ENCODE data around the gene GNAQ.
A peak's percentile ranks its signal among the peaks of the same experiment; 100 is the strongest.
"Not testable (repeated sequence)": the region's sequence is repeated elsewhere in the genome, so short reads cannot be mapped to it uniquely, and the experiment has no call there.

The GNAQ gene

DNA sequence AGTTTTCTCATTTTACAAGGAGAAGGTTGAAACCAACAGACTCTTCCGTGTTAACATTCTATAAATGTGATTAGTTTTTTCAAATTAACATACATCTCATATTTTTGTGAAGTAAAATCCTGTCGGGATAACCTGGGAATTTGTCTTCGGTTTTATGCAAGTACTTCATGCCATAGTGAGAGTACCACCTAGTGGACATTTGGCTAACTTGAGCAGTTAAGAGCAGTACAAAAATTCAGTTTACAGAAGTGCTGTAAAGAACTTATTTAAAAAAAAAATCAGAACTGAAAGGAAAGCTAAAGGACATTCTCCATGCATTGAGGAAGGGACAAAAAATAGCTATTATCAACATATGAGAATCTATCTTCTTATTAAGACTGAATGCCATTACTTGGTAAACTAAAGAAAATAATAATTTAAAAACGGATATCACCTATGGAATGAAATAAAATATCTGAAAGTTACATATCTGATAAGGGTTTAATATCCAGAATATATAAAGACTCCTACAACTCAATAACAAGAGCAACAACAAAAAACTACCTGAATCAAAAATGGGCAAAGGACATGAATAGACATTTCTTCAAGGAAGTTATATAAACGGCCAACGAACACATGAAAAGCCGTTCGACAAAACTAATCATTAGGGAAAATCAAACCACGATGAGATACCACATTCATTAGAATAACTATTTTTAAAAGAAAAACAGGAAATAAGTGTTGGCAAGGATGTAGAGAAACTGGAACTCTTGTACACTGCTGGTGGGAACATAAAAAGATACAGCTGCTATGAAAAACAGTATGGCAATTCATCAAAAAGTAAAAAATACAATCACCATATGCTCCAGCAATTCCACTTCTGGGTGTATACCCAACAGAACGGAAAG lies 266.5 kb downstream of the GNAQ start:
- no peak for DNase-seq

DNA sequence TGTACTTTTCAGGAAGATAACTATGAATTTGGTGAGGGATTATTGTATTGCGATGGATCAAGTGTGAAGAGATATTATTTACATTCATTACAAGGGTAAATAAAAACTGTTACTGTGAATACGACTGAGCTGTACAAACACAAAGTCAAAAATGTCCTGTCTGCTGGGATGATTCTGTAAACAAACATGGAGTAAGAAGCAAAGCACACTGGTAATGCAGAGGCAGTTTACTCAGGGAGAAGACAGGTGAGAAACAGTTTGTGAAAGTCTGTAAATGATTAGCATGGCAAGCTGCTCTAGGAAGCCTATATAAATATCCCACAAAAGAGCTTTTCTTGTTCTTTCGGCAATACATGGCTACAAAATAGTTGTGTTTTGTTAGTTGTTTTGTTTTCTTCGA lies 268.0 kb downstream of the GNAQ start:
- DNase-seq: no peak

DNA sequence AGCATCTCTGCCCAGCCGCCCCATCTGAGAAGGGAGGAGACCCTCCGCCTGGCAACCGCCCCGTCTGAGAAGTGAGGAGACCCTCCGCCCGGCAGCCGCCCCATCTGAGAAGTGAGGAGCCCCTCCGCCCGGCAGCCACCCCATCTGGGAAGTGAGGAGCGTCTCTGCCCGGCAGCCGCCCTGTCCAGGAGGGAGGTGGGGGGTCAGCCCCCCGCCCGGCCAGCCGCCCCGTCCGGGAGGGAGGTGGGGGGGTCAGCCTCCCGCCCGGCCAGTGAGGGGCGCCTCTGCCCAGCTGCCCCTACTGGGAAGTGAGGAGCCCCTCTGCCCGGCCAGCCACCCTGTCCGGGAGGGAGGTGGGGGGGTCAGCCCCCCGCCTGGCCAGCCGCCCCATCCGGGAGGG lies 270.7 kb downstream of the GNAQ start:
- DNase-seq: not testable (repeated sequence)

DNA sequence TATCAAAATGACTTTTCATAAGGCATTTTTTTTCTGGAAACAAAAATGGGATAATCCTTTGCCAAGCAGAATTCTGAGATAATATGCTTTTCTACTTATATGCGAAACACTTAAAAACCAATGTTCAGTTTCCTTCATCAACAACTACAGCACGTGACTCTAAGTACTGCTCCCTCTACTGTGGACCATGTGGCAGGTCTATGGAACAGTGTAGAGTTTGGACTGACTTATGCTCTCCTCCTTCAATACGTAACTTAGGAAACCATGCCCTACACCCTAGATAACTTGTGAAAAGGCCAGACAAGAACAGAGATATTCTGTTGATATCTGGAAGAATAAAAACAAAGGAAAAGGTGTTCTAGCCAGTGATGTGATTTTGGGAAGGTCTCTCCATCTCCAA lies 272.2 kb downstream of the GNAQ start:
- no peak for DNase-seq

DNA sequence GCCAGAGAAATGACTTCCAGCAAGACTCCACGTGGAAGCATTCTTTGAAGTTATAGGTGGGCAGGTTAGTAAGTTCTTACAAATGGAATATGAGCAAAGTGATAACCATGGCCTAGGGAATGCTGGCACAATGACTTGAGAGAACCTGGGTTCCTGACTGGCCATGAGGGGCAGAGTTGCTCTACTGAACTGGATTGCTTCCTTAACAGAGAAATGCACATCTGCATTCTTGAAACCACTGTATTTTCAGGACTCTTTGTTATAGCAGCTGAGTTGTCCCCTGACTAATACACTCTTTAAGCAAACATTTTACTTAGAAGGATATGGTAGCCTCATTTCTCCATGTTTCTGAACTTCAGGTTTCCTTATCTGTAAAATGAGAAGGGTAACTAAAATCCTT lies 275.2 kb downstream of the GNAQ start:
- no peak for DNase-seq

DNA sequence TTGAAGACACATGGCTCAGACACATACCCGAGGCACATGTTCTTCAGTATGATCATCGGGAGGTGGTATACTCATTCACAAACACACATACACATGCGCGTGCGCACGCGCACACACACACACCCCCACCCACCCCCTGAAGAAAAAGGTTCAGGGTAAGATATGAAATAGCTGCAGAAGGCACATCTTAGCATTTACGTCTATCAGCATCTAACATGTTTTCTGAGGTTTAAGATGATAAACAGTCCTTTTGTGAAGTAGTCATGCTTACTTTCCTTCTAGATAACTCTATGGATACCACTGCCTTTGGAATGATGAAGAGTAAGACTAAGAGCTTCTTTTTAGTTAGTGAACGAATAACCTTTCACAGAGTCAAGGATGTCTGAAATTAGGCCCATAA lies 278.4 kb downstream of the GNAQ start:
- DNase-seq: no peak

DNA sequence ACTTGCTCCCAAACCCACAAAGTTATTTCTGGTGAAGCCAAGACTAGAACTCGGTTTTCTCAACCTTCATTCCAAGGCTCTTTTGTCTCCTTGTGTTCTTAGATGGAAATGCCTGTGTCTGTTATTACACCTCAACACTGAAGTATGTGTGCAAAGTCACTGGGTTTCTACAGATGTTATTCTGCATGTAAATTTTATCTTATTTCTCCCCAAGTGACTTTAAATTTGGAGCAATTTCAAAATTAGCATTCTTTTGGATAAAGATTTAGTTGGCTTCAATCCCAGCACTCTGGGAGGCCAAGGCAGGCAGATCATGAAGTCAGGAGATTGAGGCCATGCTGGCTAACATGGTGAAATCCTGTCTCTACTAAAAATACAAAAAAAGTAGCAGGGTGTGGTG lies 279.1 kb downstream of the GNAQ start:
- no peak for DNase-seq

DNA sequence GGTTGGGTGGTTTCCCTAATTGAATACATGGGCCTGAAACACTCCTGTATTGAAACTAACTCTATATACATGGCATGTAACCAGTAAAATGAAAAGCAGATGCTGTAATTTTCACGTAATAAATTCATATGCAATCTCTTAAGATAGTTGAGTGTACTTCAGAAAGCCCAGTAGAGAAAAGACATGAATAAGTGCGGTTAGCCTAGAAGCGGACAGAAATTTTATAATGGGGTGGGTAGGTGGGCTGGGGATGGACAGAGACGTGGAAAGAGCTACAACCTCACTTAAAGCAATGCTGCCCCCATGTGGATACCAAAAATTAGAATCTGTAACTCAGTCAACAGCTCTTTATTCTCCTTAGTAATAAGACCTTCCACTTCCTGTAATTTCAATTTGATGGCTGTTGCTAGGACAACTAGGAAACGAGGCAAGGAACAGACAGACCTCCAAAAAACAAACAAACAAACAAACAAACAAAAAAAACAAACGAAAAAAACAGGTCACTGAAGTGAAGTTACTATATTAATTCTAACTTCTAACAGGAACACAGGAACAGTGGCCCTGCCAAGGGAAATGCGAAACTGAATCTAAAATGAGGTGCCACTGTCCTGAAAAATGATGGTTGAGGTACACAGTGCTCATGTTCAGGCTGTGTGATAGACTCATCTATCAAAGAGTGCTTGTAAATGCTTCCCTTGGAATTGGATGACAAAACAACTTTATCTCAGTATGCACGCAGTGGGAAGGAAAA lies 280.1 kb downstream of the GNAQ start:
- peak; percentile 56 for DNase-seq

DNA sequence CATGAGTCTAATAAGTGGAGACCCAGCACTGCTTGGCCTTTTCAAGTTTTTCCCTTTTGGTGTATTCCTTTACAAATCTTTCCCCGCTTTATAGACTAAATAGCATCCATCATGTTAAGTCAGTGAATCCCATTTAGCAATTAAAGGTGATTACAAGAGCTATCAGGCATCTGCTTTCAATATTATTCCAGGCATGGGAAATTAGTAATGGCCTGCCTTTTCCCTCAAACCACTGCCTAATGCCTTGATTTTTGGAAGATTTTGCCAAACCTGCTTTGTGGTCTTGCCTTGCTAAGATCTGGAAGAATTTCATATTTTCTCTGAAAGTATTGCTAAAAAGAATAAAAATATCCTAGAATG lies 280.6 kb downstream of the GNAQ start:
- DNase-seq: no peak

DNA sequence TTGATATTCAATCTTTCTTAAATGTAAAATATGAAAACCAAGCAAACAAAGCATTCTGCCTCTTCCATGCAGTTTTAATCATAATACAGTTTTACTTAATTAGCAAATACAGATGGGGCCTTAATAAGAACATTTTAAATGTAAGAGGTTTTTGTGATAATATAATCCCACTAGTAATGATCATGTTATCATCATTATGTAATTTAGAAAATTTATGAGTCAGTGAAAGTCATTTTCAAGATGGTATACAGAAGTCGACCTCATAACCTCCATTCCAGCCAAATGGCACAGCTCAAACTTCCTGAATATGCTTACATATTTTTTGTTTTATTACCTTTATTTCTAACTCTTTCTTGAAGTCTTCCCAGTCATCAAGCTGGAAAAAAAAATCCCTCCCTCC lies 281.3 kb downstream of the GNAQ start:
- no peak for DNase-seq

DNA sequence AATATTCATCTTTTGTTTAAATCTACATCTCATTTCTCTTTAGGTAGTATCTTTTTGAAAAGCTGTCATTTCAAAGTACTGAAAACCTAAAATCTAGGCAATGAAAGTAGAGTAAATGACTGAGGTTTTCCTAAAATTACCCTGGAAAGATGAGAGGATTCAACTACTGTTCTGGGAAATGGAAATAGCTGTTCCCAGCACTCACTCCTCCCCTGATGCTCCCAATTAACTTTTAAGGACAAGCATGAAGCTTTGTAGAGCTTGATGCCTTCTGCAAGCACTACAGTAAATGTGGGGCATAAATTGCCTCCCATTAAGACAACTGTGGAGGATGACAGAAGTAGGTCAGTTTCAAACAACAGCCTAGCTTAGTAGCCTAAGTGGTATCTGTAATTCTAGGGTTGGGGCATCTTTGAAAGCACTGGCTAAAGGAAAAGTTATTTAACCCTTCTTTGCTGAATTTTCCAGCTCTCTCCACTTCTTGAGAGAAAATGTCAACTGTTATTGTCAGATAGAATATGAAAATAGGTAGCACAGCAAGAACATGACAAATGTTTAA lies 283.3 kb downstream of the GNAQ start:
- no peak for DNase-seq

DNA sequence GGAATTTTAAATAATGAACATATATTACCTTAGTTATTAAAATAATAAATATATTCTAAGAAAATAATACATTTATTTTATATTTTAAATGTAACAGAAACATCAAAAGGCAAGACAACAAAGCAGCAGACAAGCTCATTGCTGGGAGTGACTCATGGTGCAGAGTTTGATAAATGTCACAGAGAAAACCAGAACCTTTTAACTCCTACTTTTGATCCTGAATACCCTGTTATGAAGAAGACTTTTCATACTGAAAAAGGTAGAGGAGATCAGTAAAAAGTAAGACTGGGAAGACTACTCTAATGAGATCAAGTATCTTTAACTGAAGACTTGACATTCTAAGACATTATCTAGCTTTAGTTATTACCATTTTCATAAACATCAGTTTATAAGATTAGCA lies 284.4 kb downstream of the GNAQ start:
- no peak for DNase-seq

DNA sequence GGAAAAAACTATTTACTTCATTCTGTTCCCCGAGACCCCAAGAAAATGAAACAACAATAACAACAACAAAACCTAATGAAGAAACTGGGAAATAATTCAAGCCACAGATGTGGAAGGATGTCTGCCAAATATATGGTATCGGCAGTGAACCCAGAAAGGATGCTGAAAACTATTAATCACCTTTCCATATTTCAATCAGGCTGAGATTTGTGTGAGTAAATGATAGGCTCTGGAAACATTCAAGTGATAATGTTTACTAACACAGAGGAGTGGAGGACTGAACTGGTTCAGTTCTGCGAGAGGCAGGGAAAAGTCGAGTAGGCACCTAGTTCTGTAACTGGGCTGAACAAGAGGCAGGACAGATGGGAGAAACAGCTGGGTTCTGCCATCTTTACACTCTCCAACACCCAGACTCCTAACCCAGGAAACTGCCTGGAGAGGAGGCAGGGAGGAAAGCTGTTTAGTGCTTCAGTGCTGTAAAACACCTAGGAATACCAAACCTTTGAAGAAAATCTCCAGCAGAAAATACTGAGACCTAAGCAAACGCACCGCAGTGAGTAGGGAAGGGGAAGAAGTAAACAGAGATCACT lies 286.7 kb downstream of the GNAQ start:
- DNase-seq: no peak

DNA sequence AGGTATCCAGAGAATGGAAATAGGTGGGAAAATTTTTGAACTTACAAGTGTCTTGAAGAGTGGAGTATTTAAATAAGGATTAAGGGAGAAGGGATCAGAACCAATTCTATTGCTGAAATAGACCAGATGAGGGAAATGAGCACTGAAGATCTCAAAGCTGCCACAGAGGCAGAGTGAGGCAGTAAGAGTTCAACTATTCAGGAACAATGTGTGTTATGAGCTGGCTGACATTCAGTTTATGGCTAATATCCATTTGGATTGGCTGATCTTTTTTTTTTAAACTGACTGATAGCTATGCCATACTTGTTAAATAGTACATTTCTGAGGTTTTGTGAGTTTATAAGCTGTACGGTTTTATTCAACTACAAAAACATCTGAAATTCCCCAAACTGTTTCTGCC lies 288.2 kb downstream of the GNAQ start:
- no peak for DNase-seq

DNA sequence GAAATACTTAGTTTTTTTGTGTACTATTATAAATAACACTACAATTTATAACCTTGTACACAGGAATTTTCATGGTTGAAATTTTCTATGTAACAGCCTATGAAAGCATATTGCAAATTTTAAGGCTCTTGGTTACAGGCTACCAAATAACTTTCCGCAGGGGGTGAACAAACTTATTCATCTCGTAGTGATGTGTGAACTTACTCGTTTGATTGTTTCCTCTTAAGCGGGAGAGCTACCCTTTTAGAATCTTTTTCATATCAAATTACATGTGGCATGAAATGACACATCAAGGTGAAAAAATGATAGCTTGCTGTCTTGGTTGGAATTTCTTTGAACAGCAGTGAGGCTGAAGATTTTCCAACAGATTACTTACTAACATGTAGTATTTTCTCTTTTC lies 292.7 kb downstream of the GNAQ start:
- no peak for DNase-seq

DNA sequence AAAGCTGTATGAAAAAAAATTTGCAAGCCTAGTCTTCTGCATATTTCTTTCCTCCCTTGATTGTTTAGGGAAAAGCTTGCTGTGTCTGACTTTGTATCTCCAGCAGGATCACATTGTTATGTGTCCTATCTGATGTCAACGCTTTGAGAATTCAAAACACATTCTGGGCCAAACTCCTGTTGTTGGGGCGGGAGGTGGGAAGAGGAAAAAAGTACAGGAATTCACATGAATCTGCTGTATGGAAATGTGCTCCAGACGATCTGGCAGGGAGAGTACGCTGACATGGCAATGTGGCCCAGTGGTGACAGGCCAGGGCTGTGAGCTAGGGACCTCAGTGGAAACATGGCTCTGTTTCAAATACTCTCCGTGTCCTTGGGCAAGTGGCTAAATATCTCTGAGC lies 296.1 kb downstream of the GNAQ start:
- DNase-seq: no peak

DNA sequence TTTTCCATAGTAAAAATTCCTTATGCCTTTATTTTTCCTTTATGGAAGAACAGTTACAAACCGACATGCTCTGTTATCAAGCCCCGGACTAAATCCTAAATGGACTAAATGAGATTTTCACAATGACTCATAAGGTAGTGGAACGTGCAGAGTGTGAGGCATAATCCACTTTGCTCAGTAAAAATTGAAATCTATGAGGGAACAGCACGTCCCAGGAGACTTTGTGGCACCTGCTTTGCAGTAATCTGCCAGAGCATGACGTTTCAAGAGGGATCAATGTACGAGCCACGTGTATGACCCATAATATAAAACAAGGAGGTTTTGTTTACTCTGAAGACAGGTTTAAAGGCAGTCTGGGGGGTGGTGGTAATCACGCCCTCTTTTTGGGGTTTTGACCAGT lies 299.7 kb downstream of the GNAQ start:
- no peak for DNase-seq

DNA sequence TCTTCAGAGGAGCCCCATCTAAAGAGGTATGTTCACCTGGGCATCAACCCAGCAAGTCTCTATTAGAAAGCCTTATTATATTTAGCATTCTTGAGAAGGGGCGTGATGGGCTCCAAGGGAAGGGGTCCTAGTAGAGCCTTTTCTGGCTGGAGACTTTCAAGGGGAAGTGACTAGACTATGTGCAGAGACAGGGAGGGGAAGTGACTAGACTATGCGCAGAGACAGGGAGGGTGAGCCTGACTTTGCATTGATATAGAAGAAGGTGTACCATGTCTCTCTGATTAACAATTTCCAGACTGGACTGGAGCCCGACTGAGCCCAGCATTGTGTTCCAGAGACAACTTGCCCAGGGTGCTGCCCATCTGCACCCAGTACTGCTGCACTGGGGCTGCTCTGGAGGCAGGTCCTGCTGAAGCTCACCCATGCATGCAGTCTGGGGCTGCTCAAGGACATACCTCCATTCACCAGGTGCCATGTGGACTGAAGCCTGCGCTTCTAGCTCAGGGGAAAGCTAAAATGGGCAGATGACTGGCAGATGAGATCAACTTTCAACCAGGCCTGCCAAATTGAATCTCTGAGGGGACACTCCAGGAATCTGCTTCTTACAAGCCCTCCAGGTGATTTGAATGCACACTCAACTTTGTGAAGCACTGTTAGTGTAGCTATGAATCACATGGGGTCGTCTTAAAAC lies 300.5 kb downstream of the GNAQ start:
- DNase-seq: no peak

DNA sequence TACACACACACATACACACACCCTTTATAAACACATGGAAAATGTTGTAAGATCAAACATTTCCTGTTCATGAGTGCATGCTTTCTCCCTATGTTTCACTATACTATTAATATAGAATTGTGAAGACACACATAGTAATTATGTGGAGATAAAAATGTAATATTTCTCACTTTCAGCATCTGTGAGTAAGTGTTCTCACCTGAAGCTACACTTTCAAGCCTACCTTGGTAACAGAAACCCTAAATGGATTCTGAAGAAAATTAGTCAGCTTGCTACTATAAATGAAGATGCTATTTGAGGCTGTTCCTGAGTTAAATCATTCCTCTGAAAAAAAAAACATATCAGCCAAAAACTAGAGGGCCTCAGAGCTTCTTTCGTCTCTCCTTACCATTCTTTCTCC lies 302.4 kb downstream of the GNAQ start:
- DNase-seq: no peak

DNA sequence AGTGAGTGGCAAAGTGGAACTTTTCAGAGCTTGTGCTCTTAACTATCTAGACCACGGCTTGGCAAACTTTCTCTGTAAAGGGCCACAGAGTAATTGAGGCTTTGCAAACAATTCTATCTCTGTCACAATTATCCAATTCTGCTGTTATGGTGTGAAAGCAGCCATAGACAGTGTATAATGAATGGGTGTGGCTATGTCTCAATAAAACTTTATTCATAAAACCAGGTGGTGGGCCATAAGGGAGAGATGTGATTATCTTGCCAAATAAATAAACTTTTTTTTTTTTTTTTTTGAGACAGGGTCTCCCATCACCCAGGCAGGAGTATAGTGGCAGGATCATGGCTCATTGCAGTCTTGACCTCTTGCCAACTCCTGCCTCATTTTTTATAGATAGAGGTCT lies 304.8 kb downstream of the GNAQ start:
- no peak for DNase-seq

DNA sequence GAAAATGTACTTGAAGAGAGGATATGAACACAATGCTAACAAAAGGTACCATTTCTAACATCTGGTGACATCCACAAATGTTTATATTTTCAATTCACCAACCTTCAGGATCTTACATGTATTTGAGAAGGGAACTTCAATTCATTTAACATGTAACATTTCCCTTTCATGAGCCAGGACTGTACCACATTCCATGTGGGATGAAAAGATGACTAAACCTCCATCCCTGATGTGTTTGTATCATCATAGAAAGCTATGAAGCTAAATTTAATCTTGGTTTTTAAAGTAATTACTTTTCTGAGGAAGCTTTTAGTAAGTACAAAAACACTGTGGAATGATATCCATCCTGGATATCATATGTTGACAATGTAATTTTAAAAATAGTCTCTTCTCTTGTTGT lies 305.3 kb downstream of the GNAQ start:
- no peak for DNase-seq

DNA sequence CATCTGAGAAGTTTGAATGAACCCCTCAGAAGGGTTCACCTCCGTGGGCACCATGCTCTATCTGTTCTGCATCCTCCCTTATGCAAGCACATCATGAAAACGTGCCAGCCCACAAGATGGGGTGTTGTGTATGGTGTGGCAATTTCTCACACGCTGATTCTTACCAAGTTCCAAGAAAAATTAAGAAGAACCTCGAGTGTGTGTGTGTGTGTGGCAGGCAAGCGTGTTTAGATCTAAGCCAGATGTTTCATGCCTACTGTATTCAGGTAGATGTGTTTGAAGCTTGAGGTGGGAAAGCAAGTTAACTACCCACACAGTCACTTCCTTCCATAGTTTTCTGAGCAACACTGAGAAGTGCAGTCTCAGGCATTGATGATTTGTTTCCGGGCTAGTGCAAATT lies 305.8 kb downstream of the GNAQ start:
- no peak for DNase-seq

DNA sequence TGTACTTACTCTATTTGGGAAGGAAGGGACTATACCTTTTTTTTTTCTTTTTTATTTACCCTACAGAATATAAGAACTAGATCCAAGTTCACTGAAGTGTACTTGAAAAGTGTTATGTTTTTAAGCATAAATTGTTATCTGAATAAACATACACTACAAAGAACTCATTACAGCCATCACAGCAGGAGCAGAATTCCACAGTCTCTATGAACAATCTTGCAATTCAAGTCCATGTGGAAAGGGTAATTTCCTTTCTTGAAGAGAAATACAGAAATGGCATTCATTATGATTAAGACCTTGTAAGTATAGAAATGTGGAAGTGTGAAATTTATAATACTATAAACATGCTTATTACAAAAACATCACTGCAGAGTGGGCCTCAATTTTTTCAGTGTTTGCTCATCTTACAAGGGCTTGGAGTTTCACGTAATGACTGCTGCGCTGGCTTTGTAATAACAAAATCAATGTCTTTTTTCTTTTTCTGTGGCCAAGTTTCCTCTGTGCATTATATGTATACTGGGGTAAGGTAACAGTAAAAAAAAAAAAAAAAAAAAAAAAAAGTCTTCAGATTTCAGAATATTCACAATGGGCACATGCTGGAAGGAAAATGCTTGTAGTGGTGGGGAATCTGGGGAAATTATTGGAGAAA lies 306.4 kb downstream of the GNAQ start:
- no peak for DNase-seq
